Measurements from ENCODE around the gene DLGAP4.

The DLGAP4 gene

GRCh38 chr20:36479938-36480337, 173.8 kb downstream of the DLGAP4 start:
- Histone ChIP-seq H3K9me3 (ENCODE audit: control insufficient read depth, insufficient read depth, low read length) (no peaks in the 10 kb centered on the region), H3K4me1 (ENCODE audit: insufficient read depth, low read length) (peaks cover 8% of the 10 kb centered on the region; the same call in 1 of the 2 replicates), H3K36me3 (ENCODE audit: insufficient read depth, low read length) (0 out of 2 replicates have a peak, but pooled peaks cover 2% of the 10 kb centered on the region), H3K9ac (ENCODE audit: low read depth, low read length) (no peak overlapping the region)

GRCh38 chr20:36480456-36481048, 174.4 kb downstream of the DLGAP4 start:
- Histone ChIP-seq H3K36me3 (ENCODE audit: insufficient read depth, low read length) (no peaks in the 10 kb centered on the region), H3K9me3 (ENCODE audit: control insufficient read depth, insufficient read depth, low read length) (no peaks in the 10 kb centered on the region), H3K9ac (ENCODE audit: low read depth, low read length) (no peak overlapping the region), H3K4me1 (ENCODE audit: insufficient read depth, low read length) (peaks cover 8% of the 10 kb centered on the region; the same call in 1 of the 2 replicates)

- Histone ChIP-seq H3K4me1 (ENCODE audit: insufficient read depth, low read length) (peaks cover 8% of the 10 kb centered on the region; the same call in 1 of the 2 replicates), H3K36me3 (ENCODE audit: insufficient read depth, low read length) (no peaks in the 10 kb centered on the region), H3K9ac (ENCODE audit: low read depth, low read length) (no peak overlapping the region), H3K9me3 (ENCODE audit: control insufficient read depth, insufficient read depth, low read length) (no peaks in the 10 kb centered on the region)
These were observed 175.4 kb downstream of the DLGAP4 start for GRCh38 chr20:36481380-36482043.

- Histone ChIP-seq H3K9ac (ENCODE audit: low read depth, low read length) (no peak overlapping the region), H3K4me1 (ENCODE audit: insufficient read depth, low read length) (peaks cover 8% of the 10 kb centered on the region; the same call in 1 of the 2 replicates), H3K9me3 (ENCODE audit: control insufficient read depth, insufficient read depth, low read length) (no peaks in the 10 kb centered on the region), H3K36me3 (ENCODE audit: insufficient read depth, low read length) (no peaks in the 10 kb centered on the region)
These were observed 175.9 kb downstream of the DLGAP4 start for GRCh38 chr20:36482044-36482473.

- H3K4me1 ChIP-seq (ENCODE audit: insufficient read depth, low read length): peaks cover 8% of the 10 kb centered on the region; the same call in 1 of the 2 replicates
- no peak overlapping the region for H3K9ac ChIP-seq (ENCODE audit: low read depth, low read length)
- H3K36me3 ChIP-seq (ENCODE audit: insufficient read depth, low read length): no peaks in the 10 kb centered on the region
- no peaks in the 10 kb centered on the region for H3K9me3 ChIP-seq (ENCODE audit: control insufficient read depth, insufficient read depth, low read length)
These were observed 177.2 kb downstream of the DLGAP4 start for GRCh38 chr20:36483209-36483918.

- Histone ChIP-seq H3K36me3 (ENCODE audit: insufficient read depth, low read length) (no peaks in the 10 kb centered on the region), H3K4me1 (ENCODE audit: insufficient read depth, low read length) (peaks cover 8% of the 10 kb centered on the region; the same call in 1 of the 2 replicates), H3K9me3 (ENCODE audit: control insufficient read depth, insufficient read depth, low read length) (no peaks in the 10 kb centered on the region), H3K9ac (ENCODE audit: low read depth, low read length) (no peak overlapping the region)
These were observed 178.0 kb downstream of the DLGAP4 start for GRCh38 chr20:36483919-36484808.

- peaks cover 8% of the 10 kb centered on the region; the same call in 1 of the 2 replicates for H3K4me1 ChIP-seq (ENCODE audit: insufficient read depth, low read length)
- no peaks in the 10 kb centered on the region for H3K36me3 ChIP-seq (ENCODE audit: insufficient read depth, low read length)
- H3K9me3 ChIP-seq (ENCODE audit: control insufficient read depth, insufficient read depth, low read length): no peaks in the 10 kb centered on the region
- H3K9ac ChIP-seq (ENCODE audit: low read depth, low read length): no peak overlapping the region
These were observed 179.1 kb downstream of the DLGAP4 start for GRCh38 chr20:36485286-36485685.

- H3K36me3 ChIP-seq (ENCODE audit: insufficient read depth, low read length): no peaks in the 10 kb centered on the region
- no peaks in the 10 kb centered on the region for H3K9me3 ChIP-seq (ENCODE audit: control insufficient read depth, insufficient read depth, low read length)
- H3K4me1 ChIP-seq (ENCODE audit: insufficient read depth, low read length): peaks cover 17% of the 10 kb centered on the region
- H3K9ac ChIP-seq (ENCODE audit: low read depth, low read length): no peak overlapping the region
These were observed 180.9 kb downstream of the DLGAP4 start for GRCh38 chr20:36487069-36487468.

- H3K36me3 ChIP-seq (ENCODE audit: insufficient read depth, low read length): no peaks in the 10 kb centered on the region
- no peaks in the 10 kb centered on the region for H3K9me3 ChIP-seq (ENCODE audit: control insufficient read depth, insufficient read depth, low read length)
- H3K4me1 ChIP-seq (ENCODE audit: insufficient read depth, low read length): peaks cover 17% of the 10 kb centered on the region
- no peak overlapping the region for H3K9ac ChIP-seq (ENCODE audit: low read depth, low read length)
These were observed 184.1 kb downstream of the DLGAP4 start for GRCh38 chr20:36490191-36490590.

GRCh38 chr20:36491901-36492617, 185.9 kb downstream of the DLGAP4 start:
- H3K9me3 ChIP-seq (ENCODE audit: control insufficient read depth, insufficient read depth, low read length): no peaks in the 10 kb centered on the region
- no peaks in the 10 kb centered on the region for H3K36me3 ChIP-seq (ENCODE audit: insufficient read depth, low read length)
- H3K9ac ChIP-seq (ENCODE audit: low read depth, low read length): no peak overlapping the region
- H3K4me1 ChIP-seq (ENCODE audit: insufficient read depth, low read length): peaks cover 17% of the 10 kb centered on the region

- peaks cover 17% of the 10 kb centered on the region for H3K4me1 ChIP-seq (ENCODE audit: insufficient read depth, low read length)
- H3K36me3 ChIP-seq (ENCODE audit: insufficient read depth, low read length): no peaks in the 10 kb centered on the region; the same call in none of the 2 replicates
- no peaks in the 10 kb centered on the region for H3K9me3 ChIP-seq (ENCODE audit: control insufficient read depth, insufficient read depth, low read length)
- H3K9ac ChIP-seq (ENCODE audit: low read depth, low read length): no peak overlapping the region
These were observed 187.1 kb downstream of the DLGAP4 start for GRCh38 chr20:36493051-36493800.

- Histone ChIP-seq H3K36me3 (ENCODE audit: insufficient read depth, low read length) (peaks cover 4% of the 10 kb centered on the region), H3K9me3 (ENCODE audit: control insufficient read depth, insufficient read depth, low read length) (no peaks in the 10 kb centered on the region), H3K9ac (ENCODE audit: low read depth, low read length) (no peak overlapping the region), H3K4me1 (ENCODE audit: insufficient read depth, low read length) (peaks cover 17% of the 10 kb centered on the region)
These were observed 187.6 kb downstream of the DLGAP4 start for GRCh38 chr20:36493801-36494114.

Data from ES-I3 (cell line).